K562 (cell line): ENCODE results near the gene SEPTIN1. TPM values are rescaled to one million over a fixed set of nuclear protein-coding genes. Genes with fewer than 3 reads are reported as not detected.
A peak's percentile ranks its signal among the peaks of the same experiment; 100 is the strongest.

Experiments
- BCOR ChIP-seq: fragments of 450-650 bp; IDR thresholded peaks from 2 replicates; pipeline ENCODE4 v1.6.1; 2016
- CC2D1A ChIP-seq: fragments of 450-650 bp; IDR thresholded peaks from 2 replicates; pipeline ENCODE4 v1.6.1; 2017; ENCODE audit warnings: mild to moderate bottlenecking
- CCNT2 ChIP-seq: IDR thresholded peaks from 2 replicates; pipeline ENCODE4 v1.6.1; 2011; ENCODE audit warnings: borderline replicate concordance, low read depth, mild to moderate bottlenecking, moderate library complexity, mixed read lengths, low read length; ENCODE audit not compliant: insufficient read length; ENCODE audit errors: extremely low read depth
- CXXC5 ChIP-seq: fragments of 250-450 bp; sonication (Bioruptor Pico); IDR thresholded peaks from 2 replicates; pipeline ENCODE4 v1.8.0; 2022; ENCODE audit warnings: inconsistent platforms, mild to moderate bottlenecking, moderate library complexity
- MEF2A ChIP-seq: IDR thresholded peaks from 2 replicates; pipeline ENCODE4 v1.6.1; 2011; ENCODE audit warnings: low read depth, mild to moderate bottlenecking, low read length, moderate library complexity; ENCODE audit not compliant: control insufficient read depth
- MYC ChIP-seq, 2 experiments: fragments of 250-450 bp in 1 of 2; sonication (Bioruptor Pico) in 1 of 2; IDR thresholded peaks; 2 replicates each; pipeline versions ENCODE4 v1.5.1 to v1.6.1; 2012 to 2021; ENCODE audit warnings: low read depth in 2 of 2, borderline replicate concordance in 1 of 2, improper control_type of control experiment in 1 of 2, low read length in 1 of 2, mild to moderate bottlenecking in 1 of 2, moderate library complexity in 1 of 2
- TBL1XR1 ChIP-seq, 2 experiments: IDR thresholded peaks; 2 replicates each; pipeline ENCODE4 v1.6.1; 2012; ENCODE audit warnings: improper control_type of control experiment in 2 of 2, low read length in 2 of 2, mild to moderate bottlenecking in 1 of 2
- XRCC5 ChIP-seq: fragments of 200-400 bp; formaldehyde crosslinking; IDR thresholded peaks from 2 replicates; pipeline ENCODE4 v1.6.1; 2017; ENCODE audit warnings: low read depth, mild to moderate bottlenecking, low read length
- polyA plus RNA-seq, 8 experiments: library from polyadenylated mRNA; depleted of rRNA in 4 of 8; stranded (reverse) in 5 of 8; unstranded in 3 of 8; fragments of >200 nt; fragmentation: Nextera tagmentation in 2 of 8; fragmentation: Illumina TruSeq in 1 of 8; extraction: Ambion mirVana in 2 of 8; extraction: Trizol in 1 of 8; gene quantifications; 2 replicates each; pipeline versions ENCODE4 v1.2.1 to v1.2.3, GENCODE V29; 2011 to 2014; ENCODE audit warnings: inconsistent platforms in 1 of 8, missing spikeins in 1 of 8
- total RNA-seq, 7 experiments: library from RNA; depleted of rRNA in 6 of 7; stranded (reverse); fragments of >200 nt in 6 of 7; fragmentation: Illumina TruSeq in 2 of 7; extraction: Trizol in 2 of 7; gene quantifications; 2 replicates each; pipeline versions ENCODE4 v1.2.1 to v1.2.3, GENCODE V29; 2011 to 2021; ENCODE audit warnings: low replicate concordance in 1 of 7
- TF ChIP-seq, protein P1 (sequence below): fragments of 250-450 bp; sonication (Bioruptor Pico); IDR thresholded peaks from 2 replicates; pipeline ENCODE4 v1.5.0; 2021; ENCODE audit warnings: mild to moderate bottlenecking, borderline replicate concordance
- TF ChIP-seq, protein P2 (sequence below): IDR thresholded peaks from 3 replicates; pipeline ENCODE4 v1.6.1; 2011; ENCODE audit warnings: borderline replicate concordance, mild to moderate bottlenecking, moderate library complexity; ENCODE audit not compliant: insufficient read length; ENCODE audit errors: extremely low read depth
- TF ChIP-seq, protein P3 (sequence below), 3 experiments: fragments of 200-800 bp in 1 of 3; fragments of 250-450 bp in 1 of 3; fragments of 450-650 bp in 1 of 3; sonication (Bioruptor Pico) in 1 of 3; sonication (Bioruptor generic) in 1 of 3; formaldehyde crosslinking in 1 of 3; IDR thresholded peaks; 2 replicates each; pipeline versions ENCODE4 v1.6.1 to v1.8.0; 2016 to 2022; ENCODE audit warnings: mild to moderate bottlenecking in 2 of 3, missing genetic modification characterization in 2 of 3, missing compliant biosample characterization in 1 of 3, moderate library complexity in 1 of 3
- TF ChIP-seq, protein P4 (sequence below): sonication (generic); formaldehyde crosslinking; IDR thresholded peaks from 2 replicates; pipeline ENCODE4 v1.8.0; 2022; ENCODE audit warnings: mild to moderate bottlenecking, missing genetic modification reagents
- TF ChIP-seq, protein P5 (sequence below): sonication (generic); formaldehyde crosslinking; IDR thresholded peaks from 2 replicates; pipeline ENCODE4 v1.8.1; 2023; ENCODE audit warnings: mild to moderate bottlenecking, missing genetic modification reagents

The SEPTIN1 gene
- total and polyA plus RNA-seq, 9 of the 15 experiments (the other 6 are each of a cell fraction or from before 2014, with no cell fraction given): 0.23 to 5.6 (median 1.7) TPM; not detected in 1

DNA sequence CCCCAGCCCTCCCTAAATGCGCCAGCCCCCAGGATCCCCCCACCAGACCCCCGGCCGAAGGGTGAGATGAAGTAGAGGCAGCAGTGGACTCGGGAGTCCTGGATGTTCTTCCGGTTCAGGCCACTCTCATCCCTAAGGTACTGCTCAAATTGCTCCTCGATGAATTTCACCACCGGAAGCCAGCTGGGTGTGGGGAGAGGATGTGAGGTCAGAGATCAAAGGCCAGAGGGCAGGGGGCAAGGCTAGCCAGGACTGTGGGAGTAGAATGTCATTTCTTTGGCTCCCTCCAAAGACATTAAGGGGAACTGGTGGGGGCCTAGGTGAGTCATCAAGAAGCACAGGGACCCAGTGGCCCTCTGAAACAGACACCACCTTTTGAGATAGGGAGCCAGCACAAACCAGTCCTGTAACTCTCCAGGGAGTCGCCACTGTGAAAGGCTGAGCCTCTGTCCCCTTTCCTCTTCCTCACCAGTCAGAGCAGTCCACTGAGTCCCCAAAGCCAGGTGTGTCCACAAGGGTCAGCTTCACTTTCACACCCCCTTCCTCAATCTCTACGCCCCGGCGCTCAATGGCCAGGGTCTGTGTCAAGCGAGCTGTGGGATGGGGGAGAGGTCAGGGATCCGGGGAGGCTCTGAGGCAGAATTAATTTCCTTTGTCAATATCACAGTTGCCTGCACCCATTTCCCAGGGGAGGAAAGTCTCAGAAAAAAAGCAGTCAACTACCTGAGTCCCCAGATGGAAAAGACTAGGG is 895 bp downstream of the SEPTIN1 start (continued):
- TF ChIP-seq, protein P1, sequence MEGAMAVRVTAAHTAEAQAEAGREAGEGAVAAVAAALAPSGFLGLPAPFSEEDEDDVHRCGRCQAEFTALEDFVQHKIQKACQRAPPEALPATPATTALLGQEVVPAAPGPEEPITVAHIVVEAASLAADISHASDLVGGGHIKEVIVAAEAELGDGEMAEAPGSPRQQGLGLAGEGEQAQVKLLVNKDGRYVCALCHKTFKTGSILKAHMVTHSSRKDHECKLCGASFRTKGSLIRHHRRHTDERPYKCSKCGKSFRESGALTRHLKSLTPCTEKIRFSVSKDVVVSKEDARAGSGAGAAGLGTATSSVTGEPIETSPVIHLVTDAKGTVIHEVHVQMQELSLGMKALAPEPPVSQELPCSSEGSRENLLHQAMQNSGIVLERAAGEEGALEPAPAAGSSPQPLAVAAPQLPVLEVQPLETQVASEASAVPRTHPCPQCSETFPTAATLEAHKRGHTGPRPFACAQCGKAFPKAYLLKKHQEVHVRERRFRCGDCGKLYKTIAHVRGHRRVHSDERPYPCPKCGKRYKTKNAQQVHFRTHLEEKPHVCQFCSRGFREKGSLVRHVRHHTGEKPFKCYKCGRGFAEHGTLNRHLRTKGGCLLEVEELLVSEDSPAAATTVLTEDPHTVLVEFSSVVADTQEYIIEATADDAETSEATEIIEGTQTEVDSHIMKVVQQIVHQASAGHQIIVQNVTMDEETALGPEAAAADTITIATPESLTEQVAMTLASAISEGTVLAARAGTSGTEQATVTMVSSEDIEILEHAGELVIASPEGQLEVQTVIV (CRISPR knock-in tag): no peak
- TF ChIP-seq, protein P2, sequence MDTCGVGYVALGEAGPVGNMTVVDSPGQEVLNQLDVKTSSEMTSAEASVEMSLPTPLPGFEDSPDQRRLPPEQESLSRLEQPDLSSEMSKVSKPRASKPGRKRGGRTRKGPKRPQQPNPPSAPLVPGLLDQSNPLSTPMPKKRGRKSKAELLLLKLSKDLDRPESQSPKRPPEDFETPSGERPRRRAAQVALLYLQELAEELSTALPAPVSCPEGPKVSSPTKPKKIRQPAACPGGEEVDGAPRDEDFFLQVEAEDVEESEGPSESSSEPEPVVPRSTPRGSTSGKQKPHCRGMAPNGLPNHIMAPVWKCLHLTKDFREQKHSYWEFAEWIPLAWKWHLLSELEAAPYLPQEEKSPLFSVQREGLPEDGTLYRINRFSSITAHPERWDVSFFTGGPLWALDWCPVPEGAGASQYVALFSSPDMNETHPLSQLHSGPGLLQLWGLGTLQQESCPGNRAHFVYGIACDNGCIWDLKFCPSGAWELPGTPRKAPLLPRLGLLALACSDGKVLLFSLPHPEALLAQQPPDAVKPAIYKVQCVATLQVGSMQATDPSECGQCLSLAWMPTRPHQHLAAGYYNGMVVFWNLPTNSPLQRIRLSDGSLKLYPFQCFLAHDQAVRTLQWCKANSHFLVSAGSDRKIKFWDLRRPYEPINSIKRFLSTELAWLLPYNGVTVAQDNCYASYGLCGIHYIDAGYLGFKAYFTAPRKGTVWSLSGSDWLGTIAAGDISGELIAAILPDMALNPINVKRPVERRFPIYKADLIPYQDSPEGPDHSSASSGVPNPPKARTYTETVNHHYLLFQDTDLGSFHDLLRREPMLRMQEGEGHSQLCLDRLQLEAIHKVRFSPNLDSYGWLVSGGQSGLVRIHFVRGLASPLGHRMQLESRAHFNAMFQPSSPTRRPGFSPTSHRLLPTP: no peak
- TF ChIP-seq, protein P3, sequence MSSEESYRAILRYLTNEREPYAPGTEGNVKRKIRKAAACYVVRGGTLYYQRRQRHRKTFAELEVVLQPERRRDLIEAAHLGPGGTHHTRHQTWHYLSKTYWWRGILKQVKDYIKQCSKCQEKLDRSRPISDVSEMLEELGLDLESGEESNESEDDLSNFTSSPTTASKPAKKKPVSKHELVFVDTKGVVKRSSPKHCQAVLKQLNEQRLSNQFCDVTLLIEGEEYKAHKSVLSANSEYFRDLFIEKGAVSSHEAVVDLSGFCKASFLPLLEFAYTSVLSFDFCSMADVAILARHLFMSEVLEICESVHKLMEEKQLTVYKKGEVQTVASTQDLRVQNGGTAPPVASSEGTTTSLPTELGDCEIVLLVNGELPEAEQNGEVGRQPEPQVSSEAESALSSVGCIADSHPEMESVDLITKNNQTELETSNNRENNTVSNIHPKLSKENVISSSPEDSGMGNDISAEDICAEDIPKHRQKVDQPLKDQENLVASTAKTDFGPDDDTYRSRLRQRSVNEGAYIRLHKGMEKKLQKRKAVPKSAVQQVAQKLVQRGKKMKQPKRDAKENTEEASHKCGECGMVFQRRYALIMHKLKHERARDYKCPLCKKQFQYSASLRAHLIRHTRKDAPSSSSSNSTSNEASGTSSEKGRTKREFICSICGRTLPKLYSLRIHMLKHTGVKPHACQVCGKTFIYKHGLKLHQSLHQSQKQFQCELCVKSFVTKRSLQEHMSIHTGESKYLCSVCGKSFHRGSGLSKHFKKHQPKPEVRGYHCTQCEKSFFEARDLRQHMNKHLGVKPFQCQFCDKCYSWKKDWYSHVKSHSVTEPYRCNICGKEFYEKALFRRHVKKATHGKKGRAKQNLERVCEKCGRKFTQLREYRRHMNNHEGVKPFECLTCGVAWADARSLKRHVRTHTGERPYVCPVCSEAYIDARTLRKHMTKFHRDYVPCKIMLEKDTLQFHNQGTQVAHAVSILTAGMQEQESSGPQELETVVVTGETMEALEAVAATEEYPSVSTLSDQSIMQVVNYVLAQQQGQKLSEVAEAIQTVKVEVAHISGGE (CRISPR knock-in tag; IDR thresholded peaks at IDR 0.05): peak in 1 of 3 experiments; percentile 52; a peak in 1 of 6 replicates
- TF ChIP-seq TBL1XR1 (IDR thresholded peaks at IDR 0.05; ENCODE audit: low read length in 2 of 2) (peak; percentile 15 to 48; a peak in 2 of 4 replicates), MEF2A (peak; percentile 53; the same call in 1 of the 2 replicates), XRCC5 (no peak), BCOR (0 out of 2 replicates have a peak, but pooled peaks have one; percentile 15), CC2D1A (0 out of 2 replicates have a peak, but pooled peaks have one; percentile 17), CXXC5 (CRISPR knock-in tag) (0 out of 2 replicates have a peak, but pooled peaks have one; percentile 28), CCNT2 (peak; percentile 43), MYC (IDR thresholded peaks at IDR 0.05; ENCODE audit: low read depth, low read length) (peak; percentile 26; the same call in 1 of the 2 replicates), MYC (CRISPR knock-in tag; IDR thresholded peaks at IDR 0.05; ENCODE audit: borderline replicate concordance, low read depth) (no peak)
- TF ChIP-seq, protein P4, sequence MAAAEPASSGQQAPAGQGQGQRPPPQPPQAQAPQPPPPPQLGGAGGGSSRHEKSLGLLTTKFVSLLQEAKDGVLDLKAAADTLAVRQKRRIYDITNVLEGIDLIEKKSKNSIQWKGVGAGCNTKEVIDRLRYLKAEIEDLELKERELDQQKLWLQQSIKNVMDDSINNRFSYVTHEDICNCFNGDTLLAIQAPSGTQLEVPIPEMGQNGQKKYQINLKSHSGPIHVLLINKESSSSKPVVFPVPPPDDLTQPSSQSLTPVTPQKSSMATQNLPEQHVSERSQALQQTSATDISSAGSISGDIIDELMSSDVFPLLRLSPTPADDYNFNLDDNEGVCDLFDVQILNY (CRISPR knock-in tag): no peak
- TF ChIP-seq, protein P5, sequence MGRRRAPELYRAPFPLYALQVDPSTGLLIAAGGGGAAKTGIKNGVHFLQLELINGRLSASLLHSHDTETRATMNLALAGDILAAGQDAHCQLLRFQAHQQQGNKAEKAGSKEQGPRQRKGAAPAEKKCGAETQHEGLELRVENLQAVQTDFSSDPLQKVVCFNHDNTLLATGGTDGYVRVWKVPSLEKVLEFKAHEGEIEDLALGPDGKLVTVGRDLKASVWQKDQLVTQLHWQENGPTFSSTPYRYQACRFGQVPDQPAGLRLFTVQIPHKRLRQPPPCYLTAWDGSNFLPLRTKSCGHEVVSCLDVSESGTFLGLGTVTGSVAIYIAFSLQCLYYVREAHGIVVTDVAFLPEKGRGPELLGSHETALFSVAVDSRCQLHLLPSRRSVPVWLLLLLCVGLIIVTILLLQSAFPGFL (CRISPR knock-in tag): no peak
